Activated CD8-positive, alpha-beta T cell treated with anti-CD3 and anti-CD28 coated beads, Interleukin-2, amount 10 ng/mL, durations not matched to agents 7 days and 5 days (primary cell): ENCODE measurements around the gene RAB3C. TPM values are rescaled to one million over a fixed set of nuclear protein-coding genes. Genes with fewer than 3 reads are reported as not detected.
"Not testable (repeated sequence)": the region's sequence is repeated elsewhere in the genome, so short reads cannot be mapped to it uniquely, and the experiment has no call there.

Experiments
- ATAC-seq: fragments of 150-1000 bp; cut with Tn5 transposase; one replicate; pipeline ENCODE4 v1.10.0; 2021; ENCODE audit warnings: moderate library complexity
- CTCF ChIA-PET: fragments of 350-600 bp; sonication (Branson Sonifier 250); formaldehyde crosslinking; loops from one replicate; lab custom pipeline; 2021; ENCODE audit warnings: antibody characterized with exemption; lab: Charles Lee
- POLR2A ChIA-PET: fragments of 350-600 bp; sonication (Branson Sonifier 250); formaldehyde crosslinking; loops from one replicate; lab custom pipeline; 2021; ENCODE audit warnings: antibody characterized with exemption; lab: Charles Lee
- DNase-seq: peaks from one replicate; pipeline ENCODE4 v3.0.0-alpha.2; 2020
- H3K27ac Mint-ChIP-seq: one replicate; pipeline ENCODE4 v1.8.0; 2021; ENCODE audit warnings: mild to moderate bottlenecking, mixed read lengths
- H3K27me3 Mint-ChIP-seq: one replicate; pipeline ENCODE4 v1.8.0; 2021; ENCODE audit warnings: low read depth, mixed read lengths
- H3K36me3 Mint-ChIP-seq: one replicate; pipeline ENCODE4 v1.8.0; 2021; ENCODE audit warnings: low read depth, mixed read lengths
- H3K4me1 Mint-ChIP-seq: one replicate; pipeline ENCODE4 v1.8.0; 2021; ENCODE audit warnings: low read depth, mixed read lengths
- H3K4me3 Mint-ChIP-seq: one replicate; pipeline ENCODE4 v1.8.0; 2021; ENCODE audit warnings: mild to moderate bottlenecking, mixed read lengths
- H3K9me3 Mint-ChIP-seq: one replicate; pipeline ENCODE4 v1.8.0; 2022; ENCODE audit warnings: mixed read lengths; ENCODE audit not compliant: insufficient read depth
- total RNA-seq, 2 experiments: library from RNA; stranded (reverse); gene quantifications; one replicate each; pipeline ENCODE4 v1.2.3, GENCODE V29; 2021

The RAB3C gene
- total RNA-seq, 2 experiments from 2014 or later, result not detected

- H3K27ac Mint-ChIP-seq, ATAC-seq, H3K36me3 Mint-ChIP-seq, POLR2A ChIA-PET, H3K27me3 Mint-ChIP-seq, H3K4me3 Mint-ChIP-seq, DNase-seq, H3K9me3 Mint-ChIP-seq, H3K4me1 Mint-ChIP-seq, CTCF ChIA-PET: not testable (repeated sequence)
These were observed 18.6 kb upstream of the RAB3C start for GRCh38 chr5:58564043-58564832.

- H3K4me3 Mint-ChIP-seq, result no peak overlapping the region
- H3K27me3 Mint-ChIP-seq, result no peaks in the 10 kb centered on the region
- POLR2A ChIA-PET, result no interaction called here
- H3K9me3 Mint-ChIP-seq, result peaks cover 3% of the 10 kb centered on the region
- ATAC-seq (no peak), DNase-seq (no peak)
- CTCF ChIA-PET, result no interaction called here
- no peak overlapping the region for H3K27ac Mint-ChIP-seq
- no peaks in the 10 kb centered on the region for H3K36me3 Mint-ChIP-seq
- H3K4me1 Mint-ChIP-seq, result no peaks in the 10 kb centered on the region
These were observed 17.8 kb upstream of the RAB3C start for GRCh38 chr5:58565033-58565432.

GRCh38 chr5:58571501-58571900 is 11.4 kb upstream of the RAB3C start:
- H3K36me3 Mint-ChIP-seq, result no peaks in the 10 kb centered on the region
- no peak for ATAC-seq
- CTCF ChIA-PET, result no interaction called here
- no peak overlapping the region for H3K27ac Mint-ChIP-seq
- H3K27me3 Mint-ChIP-seq, result no peaks in the 10 kb centered on the region
- H3K4me3 Mint-ChIP-seq, result no peak overlapping the region
- no peaks in the 10 kb centered on the region for H3K4me1 Mint-ChIP-seq
- DNase-seq, result no peak
- no peaks in the 10 kb centered on the region for H3K9me3 Mint-ChIP-seq
- POLR2A ChIA-PET, result no interaction called here

- H3K36me3 Mint-ChIP-seq, POLR2A ChIA-PET, H3K27ac Mint-ChIP-seq, ATAC-seq, H3K27me3 Mint-ChIP-seq, H3K4me3 Mint-ChIP-seq, H3K9me3 Mint-ChIP-seq, DNase-seq, CTCF ChIA-PET, H3K4me1 Mint-ChIP-seq: not testable (repeated sequence)
These were observed 9.9 kb upstream of the RAB3C start for GRCh38 chr5:58572973-58573372.

- H3K36me3 Mint-ChIP-seq, result no peaks in the 10 kb centered on the region
- no peak for ATAC-seq
- ChIA-PET POLR2A (no interaction called here), CTCF (no interaction called here)
- H3K27me3 Mint-ChIP-seq, result peaks cover 32% of the 10 kb centered on the region
- no peak overlapping the region for H3K4me3 Mint-ChIP-seq
- H3K9me3 Mint-ChIP-seq, result no peaks in the 10 kb centered on the region
- DNase-seq, result no peak
- no peak overlapping the region for H3K27ac Mint-ChIP-seq
- H3K4me1 Mint-ChIP-seq, result peaks cover 10% of the 10 kb centered on the region
These were observed 3.1 kb upstream of the RAB3C start for GRCh38 chr5:58579781-58580180.

- Mint-ChIP-seq H3K27ac (no peak overlapping the region), H3K36me3 (no peaks in the 10 kb centered on the region), H3K4me3 (peak overlapping the region; percentile 76)
These were observed 664 bp upstream of the RAB3C start for GRCh38 chr5:58582019-58582802.

GRCh38 chr5:58595952-58596351 is 13.1 kb downstream of the RAB3C start:
- DNase-seq (no peak), ATAC-seq (no peak)
- no peaks in the 10 kb centered on the region for H3K9me3 Mint-ChIP-seq
- CTCF ChIA-PET, result no interaction called here
- POLR2A ChIA-PET, result no interaction called here
- no peak overlapping the region for H3K4me3 Mint-ChIP-seq
- no peak overlapping the region for H3K27ac Mint-ChIP-seq
- H3K27me3 Mint-ChIP-seq, result no peaks in the 10 kb centered on the region
- H3K36me3 Mint-ChIP-seq, result no peaks in the 10 kb centered on the region
- H3K4me1 Mint-ChIP-seq, result no peaks in the 10 kb centered on the region

More at GRCh38 chr5:58582019-58582802, 664 bp upstream of the RAB3C start:
- Mint-ChIP-seq H3K27me3 (peaks cover 35% of the 10 kb centered on the region), H3K4me1 (peaks cover 10% of the 10 kb centered on the region), H3K9me3 (no peaks in the 10 kb centered on the region)
- CTCF ChIA-PET, result no interaction called here
- POLR2A ChIA-PET, result no interaction called here
- ATAC-seq (peak; percentile 15), DNase-seq (no peak)

GRCh38 chr5:58598440-58598839 is 15.6 kb downstream of the RAB3C start:
- ChIA-PET CTCF (no interaction called here), POLR2A (no interaction called here)
- Mint-ChIP-seq H3K27ac (no peak overlapping the region), H3K9me3 (no peaks in the 10 kb centered on the region), H3K4me1 (no peaks in the 10 kb centered on the region), H3K36me3 (no peaks in the 10 kb centered on the region), H3K4me3 (no peak overlapping the region), H3K27me3 (no peaks in the 10 kb centered on the region)
- DNase-seq (no peak), ATAC-seq (no peak)

- ChIA-PET CTCF (no interaction called here), POLR2A (no interaction called here)
- DNase-seq (no peak), ATAC-seq (no peak)
- Mint-ChIP-seq H3K27ac (no peak overlapping the region), H3K4me3 (no peak overlapping the region), H3K9me3 (no peaks in the 10 kb centered on the region), H3K36me3 (no peaks in the 10 kb centered on the region), H3K27me3 (no peaks in the 10 kb centered on the region), H3K4me1 (no peaks in the 10 kb centered on the region)
These were observed 16.3 kb downstream of the RAB3C start for GRCh38 chr5:58599217-58599616.

- POLR2A ChIA-PET, CTCF ChIA-PET: not testable (repeated sequence)
These were observed 17.7 kb downstream of the RAB3C start for GRCh38 chr5:58600613-58601012.

GRCh38 chr5:58602889-58603288 is 20.0 kb downstream of the RAB3C start:
- H3K27me3 Mint-ChIP-seq, POLR2A ChIA-PET, H3K27ac Mint-ChIP-seq, H3K4me3 Mint-ChIP-seq, CTCF ChIA-PET, H3K4me1 Mint-ChIP-seq, DNase-seq, H3K36me3 Mint-ChIP-seq, ATAC-seq, H3K9me3 Mint-ChIP-seq: not testable (repeated sequence)

More at GRCh38 chr5:58600613-58601012, 17.7 kb downstream of the RAB3C start:
- not testable (repeated sequence) for H3K9me3 Mint-ChIP-seq, H3K36me3 Mint-ChIP-seq, H3K4me1 Mint-ChIP-seq, H3K27ac Mint-ChIP-seq, ATAC-seq, DNase-seq, H3K4me3 Mint-ChIP-seq, H3K27me3 Mint-ChIP-seq

GRCh38 chr5:58606064-58606463 is 23.2 kb downstream of the RAB3C start:
- CTCF ChIA-PET, result no interaction called here
- Mint-ChIP-seq H3K9me3 (peaks cover 4% of the 10 kb centered on the region), H3K4me1 (no peaks in the 10 kb centered on the region), H3K4me3 (no peak overlapping the region), H3K27me3 (no peaks in the 10 kb centered on the region), H3K27ac (no peak overlapping the region), H3K36me3 (no peaks in the 10 kb centered on the region)
- DNase-seq, result no peak
- POLR2A ChIA-PET, result no interaction called here
- no peak for ATAC-seq
